ENCODE data around the gene DNAAF8.

DNA sequence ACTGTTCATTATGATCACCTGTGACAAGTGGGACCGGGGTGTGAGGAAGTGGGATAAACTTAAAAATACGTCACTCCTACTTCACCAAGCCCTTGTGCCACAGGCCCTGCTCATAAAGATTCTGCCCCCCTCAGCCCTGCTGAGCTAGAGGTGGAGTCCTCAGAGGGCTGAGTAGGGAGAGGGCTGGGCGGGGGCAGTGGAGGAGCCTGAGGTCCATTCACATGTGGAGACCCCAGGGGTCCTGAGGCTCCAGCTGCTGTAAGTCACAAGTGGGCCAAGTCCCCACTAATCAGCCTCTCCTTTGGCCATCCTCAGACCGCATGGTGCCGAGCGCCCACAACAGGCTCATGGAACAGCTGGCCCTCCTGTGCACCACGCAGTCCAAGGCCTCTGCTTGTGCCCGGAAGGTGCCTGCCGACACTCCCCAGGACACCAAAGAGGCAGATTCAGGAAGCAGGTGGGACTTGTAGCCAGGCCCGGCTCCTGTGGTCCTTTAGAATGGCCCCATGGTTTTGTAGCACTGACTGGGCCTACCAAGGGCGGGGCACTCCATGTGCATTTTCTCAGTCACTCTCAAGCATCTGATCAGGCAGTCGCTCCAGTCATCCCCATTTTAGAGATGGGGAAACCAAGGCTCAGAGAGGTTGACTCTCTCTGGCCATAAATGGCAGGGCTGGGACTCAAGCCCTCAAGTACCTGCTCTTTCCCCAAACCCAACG, 10.4 kb downstream of the DNAAF8 start:
- TF ChIP-seq, protein P1, sequence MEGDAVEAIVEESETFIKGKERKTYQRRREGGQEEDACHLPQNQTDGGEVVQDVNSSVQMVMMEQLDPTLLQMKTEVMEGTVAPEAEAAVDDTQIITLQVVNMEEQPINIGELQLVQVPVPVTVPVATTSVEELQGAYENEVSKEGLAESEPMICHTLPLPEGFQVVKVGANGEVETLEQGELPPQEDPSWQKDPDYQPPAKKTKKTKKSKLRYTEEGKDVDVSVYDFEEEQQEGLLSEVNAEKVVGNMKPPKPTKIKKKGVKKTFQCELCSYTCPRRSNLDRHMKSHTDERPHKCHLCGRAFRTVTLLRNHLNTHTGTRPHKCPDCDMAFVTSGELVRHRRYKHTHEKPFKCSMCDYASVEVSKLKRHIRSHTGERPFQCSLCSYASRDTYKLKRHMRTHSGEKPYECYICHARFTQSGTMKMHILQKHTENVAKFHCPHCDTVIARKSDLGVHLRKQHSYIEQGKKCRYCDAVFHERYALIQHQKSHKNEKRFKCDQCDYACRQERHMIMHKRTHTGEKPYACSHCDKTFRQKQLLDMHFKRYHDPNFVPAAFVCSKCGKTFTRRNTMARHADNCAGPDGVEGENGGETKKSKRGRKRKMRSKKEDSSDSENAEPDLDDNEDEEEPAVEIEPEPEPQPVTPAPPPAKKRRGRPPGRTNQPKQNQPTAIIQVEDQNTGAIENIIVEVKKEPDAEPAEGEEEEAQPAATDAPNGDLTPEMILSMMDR (conservative IDR thresholded peaks at IDR 0.05; ENCODE audit: low read depth, low read length) = no peak
- no peak for TF ChIP-seq POLR2A (IDR thresholded peaks at IDR 0.05; ENCODE audit: low read depth, low read length)
- TF ChIP-seq, protein P2, sequence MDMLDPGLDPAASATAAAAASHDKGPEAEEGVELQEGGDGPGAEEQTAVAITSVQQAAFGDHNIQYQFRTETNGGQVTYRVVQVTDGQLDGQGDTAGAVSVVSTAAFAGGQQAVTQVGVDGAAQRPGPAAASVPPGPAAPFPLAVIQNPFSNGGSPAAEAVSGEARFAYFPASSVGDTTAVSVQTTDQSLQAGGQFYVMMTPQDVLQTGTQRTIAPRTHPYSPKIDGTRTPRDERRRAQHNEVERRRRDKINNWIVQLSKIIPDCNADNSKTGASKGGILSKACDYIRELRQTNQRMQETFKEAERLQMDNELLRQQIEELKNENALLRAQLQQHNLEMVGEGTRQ (IDR thresholded peaks at IDR 0.05; ENCODE audit: low read depth, low read length) = no peak
- no peak for TF ChIP-seq RAD21 (IDR thresholded peaks at IDR 0.05; ENCODE audit: low read length)
- TF ChIP-seq CEBPB (IDR thresholded peaks at IDR 0.05; ENCODE audit: low read depth, low read length) = no peak
- no peak for TF ChIP-seq FOS (IDR thresholded peaks at IDR 0.05; ENCODE audit: low read depth, low read length)
- TF ChIP-seq SMC3 (IDR thresholded peaks at IDR 0.05; ENCODE audit: low read depth, low read length) = no peak
- TF ChIP-seq NFE2L2 (IDR thresholded peaks at IDR 0.05; ENCODE audit: low read depth, low read length) = no peak
- no peak for TF ChIP-seq MXI1 (IDR thresholded peaks at IDR 0.05; ENCODE audit: borderline replicate concordance, low read depth, low read length)
- no peak for TF ChIP-seq RCOR1 (IDR thresholded peaks at IDR 0.05; ENCODE audit: insufficient replicate concordance, low read length)
- TF ChIP-seq, protein P3, sequence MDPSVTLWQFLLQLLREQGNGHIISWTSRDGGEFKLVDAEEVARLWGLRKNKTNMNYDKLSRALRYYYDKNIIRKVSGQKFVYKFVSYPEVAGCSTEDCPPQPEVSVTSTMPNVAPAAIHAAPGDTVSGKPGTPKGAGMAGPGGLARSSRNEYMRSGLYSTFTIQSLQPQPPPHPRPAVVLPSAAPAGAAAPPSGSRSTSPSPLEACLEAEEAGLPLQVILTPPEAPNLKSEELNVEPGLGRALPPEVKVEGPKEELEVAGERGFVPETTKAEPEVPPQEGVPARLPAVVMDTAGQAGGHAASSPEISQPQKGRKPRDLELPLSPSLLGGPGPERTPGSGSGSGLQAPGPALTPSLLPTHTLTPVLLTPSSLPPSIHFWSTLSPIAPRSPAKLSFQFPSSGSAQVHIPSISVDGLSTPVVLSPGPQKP (IDR thresholded peaks at IDR 0.05; ENCODE audit: borderline replicate concordance, low read depth, low read length) = no peak
- TF ChIP-seq MAFK (IDR thresholded peaks at IDR 0.05; ENCODE audit: low read depth, low read length) = no peak

All from IMR-90 (cell line).